SJSA1 (cell line): ENCODE data around the gene RAP1A. TPM values are rescaled to one million over a fixed set of nuclear protein-coding genes. Genes with fewer than 3 reads are reported as not detected.

ENCODE experiments used
- DNase-seq, 2 experiments: peaks; one replicate each; pipeline ENCODE4 v3.0.0-alpha.2; 2015 to 2020; ENCODE audit warnings: low spot score in 2 of 2, low read depth in 1 of 2
- H3K27ac ChIP-seq: fragments of 250-450 bp; sonication (Bioruptor Pico); 2 replicates; pipeline ENCODE4 v1.5.1; 2020; ENCODE audit warnings: mild to moderate bottlenecking, moderate library complexity
- H3K27me3 ChIP-seq: fragments of 250-450 bp; sonication (Bioruptor Pico); replicated peaks from 2 replicates; pipeline ENCODE4 v1.5.1; 2020; ENCODE audit warnings: mild to moderate bottlenecking, moderate library complexity
- H3K36me3 ChIP-seq: fragments of 250-450 bp; sonication (Bioruptor Pico); 2 replicates; pipeline ENCODE4 v1.5.1; 2020; ENCODE audit warnings: mild to moderate bottlenecking
- H3K4me1 ChIP-seq: fragments of 250-450 bp; sonication (Bioruptor Pico); replicated peaks from 2 replicates; pipeline ENCODE4 v1.6.1; 2021; ENCODE audit warnings: mild to moderate bottlenecking
- H3K4me3 ChIP-seq: fragments of 250-450 bp; sonication (Bioruptor Pico); 2 replicates; pipeline ENCODE4 v1.5.1; 2020; ENCODE audit warnings: mild to moderate bottlenecking
- H3K9me3 ChIP-seq: fragments of 250-450 bp; sonication (Bioruptor Pico); replicated peaks from 2 replicates; pipeline ENCODE4 v1.5.1; 2020; ENCODE audit warnings: mild to moderate bottlenecking
- total RNA-seq: library from RNA; depleted of rRNA; stranded (reverse); fragments of >200 nt; shearing (Covaris generic); gene quantifications from 2 replicates; pipeline ENCODE4 v1.2.3, GENCODE V29; 2014

The RAP1A gene
- total RNA-seq, 1 experiment from 2014 or later = 42.6 TPM

- H3K9me3 ChIP-seq = no peaks in the 10 kb centered on the region
- H3K27ac ChIP-seq = no peak overlapping the region
- DNase-seq = no peak
- peaks cover 27% of the 10 kb centered on the region for H3K4me1 ChIP-seq
- no peak overlapping the region for H3K4me3 ChIP-seq
- H3K36me3 ChIP-seq = peaks cover 15% of the 10 kb centered on the region
- no peaks in the 10 kb centered on the region for H3K27me3 ChIP-seq
These were observed 109.8 kb downstream of the RAP1A start for GRCh38 chr1:111729271-111729921.

- no peak for DNase-seq
These were observed 110.5 kb downstream of the RAP1A start for GRCh38 chr1:111729946-111730681.

GRCh38 chr1:111730706-111731105, 111.1 kb downstream of the RAP1A start:
- no peak for DNase-seq
- Histone ChIP-seq H3K27me3 (no peaks in the 10 kb centered on the region), H3K27ac (no peak overlapping the region), H3K4me3 (no peak overlapping the region), H3K36me3 (peaks cover 22% of the 10 kb centered on the region; the same call in 1 of the 2 replicates), H3K4me1 (peaks cover 25% of the 10 kb centered on the region), H3K9me3 (no peaks in the 10 kb centered on the region)

More at GRCh38 chr1:111729946-111730681, 110.5 kb downstream of the RAP1A start:
- Histone ChIP-seq H3K36me3 (peaks cover 16% of the 10 kb centered on the region; the same call in 1 of the 2 replicates), H3K27ac (no peak overlapping the region), H3K4me1 (peaks cover 25% of the 10 kb centered on the region), H3K27me3 (no peaks in the 10 kb centered on the region), H3K4me3 (no peak overlapping the region), H3K9me3 (no peaks in the 10 kb centered on the region)

GRCh38 chr1:111731956-111732355, 112.4 kb downstream of the RAP1A start:
- no peak overlapping the region for H3K27ac ChIP-seq
- H3K4me1 ChIP-seq = peaks cover 34% of the 10 kb centered on the region
- no peaks in the 10 kb centered on the region for H3K27me3 ChIP-seq
- H3K4me3 ChIP-seq = no peak overlapping the region
- H3K36me3 ChIP-seq = peaks cover 20% of the 10 kb centered on the region; the same call in 1 of the 2 replicates
- no peak for DNase-seq
- no peaks in the 10 kb centered on the region for H3K9me3 ChIP-seq

- Histone ChIP-seq H3K27me3 (no peaks in the 10 kb centered on the region), H3K36me3 (peaks cover 16% of the 10 kb centered on the region; the same call in 1 of the 2 replicates), H3K4me3 (no peak overlapping the region), H3K9me3 (no peaks in the 10 kb centered on the region), H3K4me1 (peaks cover 41% of the 10 kb centered on the region), H3K27ac (no peak overlapping the region)
- no peak for DNase-seq
These were observed 113.1 kb downstream of the RAP1A start for GRCh38 chr1:111732718-111733117.

- Histone ChIP-seq H3K27me3 (no peaks in the 10 kb centered on the region), H3K4me3 (no peak overlapping the region), H3K4me1 (peaks cover 48% of the 10 kb centered on the region), H3K9me3 (no peaks in the 10 kb centered on the region), H3K36me3 (peaks cover 16% of the 10 kb centered on the region; the same call in 1 of the 2 replicates), H3K27ac (no peak overlapping the region)
- no peak for DNase-seq
These were observed 113.8 kb downstream of the RAP1A start for GRCh38 chr1:111733183-111733991.

- DNase-seq = no peak
- H3K27me3 ChIP-seq = no peaks in the 10 kb centered on the region
- H3K9me3 ChIP-seq = no peaks in the 10 kb centered on the region
- no peak overlapping the region for H3K4me3 ChIP-seq
- H3K27ac ChIP-seq = no peak overlapping the region
- H3K4me1 ChIP-seq = peaks cover 54% of the 10 kb centered on the region
- peaks cover 16% of the 10 kb centered on the region; the same call in 1 of the 2 replicates for H3K36me3 ChIP-seq
These were observed 114.4 kb downstream of the RAP1A start for GRCh38 chr1:111733992-111734341.

- Histone ChIP-seq H3K4me1 (peaks cover 55% of the 10 kb centered on the region), H3K9me3 (no peaks in the 10 kb centered on the region), H3K27ac (no peak overlapping the region), H3K27me3 (no peaks in the 10 kb centered on the region), H3K36me3 (peaks cover 16% of the 10 kb centered on the region; the same call in 1 of the 2 replicates), H3K4me3 (no peak overlapping the region)
- no peak for DNase-seq
These were observed 114.8 kb downstream of the RAP1A start for GRCh38 chr1:111734426-111734825.

- Histone ChIP-seq H3K4me3 (no peak overlapping the region), H3K9me3 (no peaks in the 10 kb centered on the region), H3K27ac (no peak overlapping the region), H3K36me3 (peaks cover 16% of the 10 kb centered on the region; the same call in 1 of the 2 replicates), H3K27me3 (no peaks in the 10 kb centered on the region), H3K4me1 (peaks cover 59% of the 10 kb centered on the region)
- DNase-seq = no peak
These were observed 115.3 kb downstream of the RAP1A start for GRCh38 chr1:111734856-111735255.

GRCh38 chr1:111735321-111735720, 115.7 kb downstream of the RAP1A start:
- Histone ChIP-seq H3K4me3 (no peak overlapping the region), H3K27me3 (no peaks in the 10 kb centered on the region), H3K4me1 (peaks cover 64% of the 10 kb centered on the region), H3K36me3 (peaks cover 13% of the 10 kb centered on the region; the same call in 1 of the 2 replicates), H3K9me3 (no peaks in the 10 kb centered on the region), H3K27ac (no peak overlapping the region)
- DNase-seq = no peak

- no peak for DNase-seq
- H3K27me3 ChIP-seq = no peaks in the 10 kb centered on the region
- H3K4me3 ChIP-seq = no peak overlapping the region
- H3K9me3 ChIP-seq = no peaks in the 10 kb centered on the region
- peak overlapping the region; percentile 7; the same call in 1 of the 2 replicates for H3K27ac ChIP-seq
- H3K4me1 ChIP-seq = peaks cover 67% of the 10 kb centered on the region
- H3K36me3 ChIP-seq = peaks cover 12% of the 10 kb centered on the region; the same call in 1 of the 2 replicates
These were observed 116.4 kb downstream of the RAP1A start for GRCh38 chr1:111735858-111736544.

- Histone ChIP-seq H3K4me1 (peaks cover 67% of the 10 kb centered on the region), H3K9me3 (no peaks in the 10 kb centered on the region), H3K27ac (peak overlapping the region; percentile 46), H3K4me3 (no peak overlapping the region), H3K27me3 (no peaks in the 10 kb centered on the region), H3K36me3 (peaks cover 12% of the 10 kb centered on the region; the same call in 1 of the 2 replicates)
- peak; percentile 62 to 75 for DNase-seq
These were observed 117.1 kb downstream of the RAP1A start for GRCh38 chr1:111736548-111737215.
